ENCODE results near the gene SLC50A1.

The SLC50A1 gene

DNA sequence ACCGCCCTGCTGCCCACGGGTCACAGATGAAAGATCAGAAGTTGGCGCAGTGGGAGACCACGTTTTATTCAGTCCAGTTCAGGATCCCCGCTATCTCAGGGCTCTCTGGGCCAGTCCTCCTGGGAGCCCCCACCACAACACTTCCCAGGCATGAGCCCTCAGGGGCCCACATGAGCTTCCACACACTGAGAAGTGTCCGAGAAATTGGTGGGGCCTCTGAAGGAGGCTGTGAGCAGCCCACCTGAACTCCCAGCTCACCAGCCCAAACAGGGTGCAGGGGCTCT is 50.1 kb downstream of the SLC50A1 start:
- no peak for DNase-seq

DNA sequence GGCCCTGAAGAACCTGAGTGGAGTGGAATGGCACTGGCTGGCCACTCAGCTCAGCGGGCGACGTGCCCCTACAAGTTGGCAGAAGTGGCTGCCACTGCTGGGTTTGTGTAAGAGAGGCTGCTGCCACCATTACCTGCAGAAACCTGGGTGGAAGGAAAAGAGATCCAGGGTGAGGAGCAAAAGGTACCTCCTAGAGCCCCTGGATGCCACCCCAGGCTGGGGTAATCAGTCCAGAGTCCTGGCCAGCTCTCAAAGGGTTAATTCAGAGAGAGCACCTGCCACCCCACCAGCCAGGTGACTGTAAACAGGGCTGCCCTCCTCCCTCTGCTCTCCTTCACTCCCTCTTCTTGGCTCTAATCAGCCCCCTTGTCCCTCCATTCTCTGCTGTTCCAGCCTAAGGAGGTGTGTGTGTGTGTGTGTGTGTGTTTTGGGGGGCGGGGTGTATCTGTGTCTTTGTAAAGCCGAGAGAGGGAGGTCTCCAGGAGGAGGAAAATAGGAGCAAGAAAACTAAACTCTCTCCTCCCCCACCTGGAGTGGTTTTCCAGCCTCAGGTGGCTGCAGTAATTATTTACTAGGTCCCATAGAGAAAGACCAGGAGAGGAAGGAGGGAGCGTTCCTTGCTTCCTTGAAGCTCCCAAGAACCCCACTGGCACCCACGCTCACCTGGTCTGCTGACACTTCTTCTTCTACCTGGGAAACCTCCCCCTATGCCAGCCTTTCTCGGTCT is 50.6 kb downstream of the SLC50A1 start:
- no peak for DNase-seq

DNA sequence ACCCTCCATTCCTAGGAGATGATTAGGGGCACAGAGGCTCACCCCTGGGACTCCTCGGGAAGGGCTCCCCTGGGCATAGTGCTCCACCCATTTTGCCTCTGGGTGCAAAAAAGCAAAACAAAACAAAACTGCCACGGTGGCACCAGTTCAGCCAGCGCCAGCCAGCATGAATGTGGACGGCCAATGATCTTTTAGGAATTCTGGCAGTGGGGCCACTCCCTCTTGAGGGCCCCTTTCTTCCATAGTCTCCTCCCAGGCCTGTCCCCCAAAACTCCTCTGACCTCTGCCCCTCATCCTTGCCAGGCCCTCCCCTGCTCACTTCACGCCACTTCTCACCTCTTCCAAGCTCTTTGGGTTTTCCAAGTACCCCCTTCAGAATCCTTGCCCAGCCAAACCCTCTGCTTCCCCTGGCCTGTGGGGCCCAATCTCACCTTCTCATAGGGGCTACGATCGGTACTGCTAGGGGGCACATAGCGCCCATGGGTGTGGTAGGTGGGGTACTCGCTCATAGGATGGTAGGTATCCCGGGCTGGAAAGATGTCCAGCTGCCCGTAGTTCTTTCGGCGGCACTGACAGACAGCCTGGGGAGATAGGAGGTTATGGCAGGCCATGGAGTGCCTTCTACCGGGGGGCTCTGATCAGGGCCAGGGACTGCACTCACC is 51.3 kb downstream of the SLC50A1 start:
- no peak for DNase-seq

DNA sequence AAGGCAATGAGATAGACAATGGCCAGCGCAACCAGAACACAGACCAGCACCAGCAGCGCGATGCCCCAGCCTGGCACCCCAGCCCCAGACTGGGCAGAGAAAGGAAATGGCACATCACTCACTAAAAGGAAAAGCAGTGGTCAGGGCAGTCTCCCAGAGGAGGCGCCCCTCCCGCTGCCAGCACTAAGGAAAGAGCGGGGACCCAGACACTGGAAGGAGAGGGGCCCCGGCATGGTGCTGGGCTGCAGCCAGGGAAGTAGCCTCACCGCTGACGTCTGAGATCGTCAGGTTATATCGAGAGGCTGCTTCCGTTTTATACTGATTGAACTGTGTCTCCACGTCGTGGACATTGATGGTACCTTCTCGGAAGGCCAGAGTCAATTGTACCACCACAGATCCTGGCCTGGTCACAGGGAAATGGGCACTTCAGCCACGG is 51.8 kb downstream of the SLC50A1 start:
- DNase-seq, result no peak

DNA sequence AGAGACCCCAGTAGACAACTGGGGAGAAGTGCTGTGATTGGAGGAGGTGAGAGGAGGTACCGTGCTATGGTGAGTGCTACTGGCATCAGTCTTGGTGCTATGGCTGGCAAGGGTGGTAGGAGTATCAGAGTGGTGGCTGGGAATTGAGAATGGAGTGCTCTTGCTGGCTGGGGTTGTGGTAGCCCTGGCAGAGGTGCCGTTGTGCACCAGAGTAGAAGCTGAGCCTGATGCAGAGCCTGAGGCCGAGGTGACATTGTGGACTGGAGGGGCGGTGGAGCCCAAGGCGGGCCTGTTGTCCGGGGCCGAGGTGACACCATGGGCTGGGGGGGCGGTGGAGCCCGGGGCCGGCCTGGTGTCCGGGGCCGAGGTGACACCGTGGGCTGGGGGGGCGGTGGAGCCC is 52.6 kb downstream of the SLC50A1 start:
- DNase-seq, result no peak

All from NCI-H446 treated with DMSO at 0.1 percent for 48 hours (cell line).